ENCODE results near the gene APOL2.
"Not testable (repeated sequence)": the region's sequence is repeated elsewhere in the genome, so short reads cannot be mapped to it uniquely, and the experiment has no call there.

- not testable (repeated sequence) for TF ChIP-seq CTCF (IDR thresholded peaks at IDR 0.05; ENCODE audit: poor library complexity, severe bottlenecking); EZH2 (IDR thresholded peaks at IDR 0.05; ENCODE audit: borderline replicate concordance, insufficient read depth, low read length, poor library complexity, severe bottlenecking); TAF1 (IDR thresholded peaks at IDR 0.05; ENCODE audit: low read depth)
Measured at GRCh38 chr22:36262307-36262706, 23.0 kb upstream of the APOL2 start.
